ENCODE measurements around the gene POTEM. TPM values are rescaled to one million over a fixed set of nuclear protein-coding genes. Genes with fewer than 3 reads are reported as not detected.
"Not testable (repeated sequence)": the region's sequence is repeated elsewhere in the genome, so short reads cannot be mapped to it uniquely, and the experiment has no call there.

The POTEM gene
- total RNA-seq: not detected

DNA sequence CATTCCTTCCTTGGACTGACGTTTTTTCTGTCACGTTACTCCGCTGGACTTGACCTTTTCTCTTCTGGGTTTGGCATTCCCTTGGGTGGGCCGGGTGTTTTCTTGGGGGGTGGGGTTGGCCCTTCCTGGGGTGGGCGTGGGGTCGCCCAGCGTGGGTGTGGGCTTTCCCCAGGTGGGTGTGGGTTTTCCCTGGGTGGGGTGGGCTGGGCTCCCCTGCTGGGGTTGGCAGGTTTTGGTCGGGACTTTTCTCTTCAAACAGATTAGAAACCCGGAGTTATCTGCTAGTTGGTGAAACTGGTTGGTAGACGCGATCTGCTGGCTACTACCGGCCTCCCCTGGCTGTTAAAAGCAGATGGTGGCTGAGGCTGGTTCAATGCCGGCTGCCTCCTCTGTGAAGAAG, at the start of gene POTEM:
Gene POTEM, plus strand, starts transcription at position 301 of the 400 bp plus-strand sequence. Its CDS starts 52 bp downstream, at position 353.
- CTCF ChIA-PET, POLR2A ChIA-PET: not testable (repeated sequence)

DNA sequence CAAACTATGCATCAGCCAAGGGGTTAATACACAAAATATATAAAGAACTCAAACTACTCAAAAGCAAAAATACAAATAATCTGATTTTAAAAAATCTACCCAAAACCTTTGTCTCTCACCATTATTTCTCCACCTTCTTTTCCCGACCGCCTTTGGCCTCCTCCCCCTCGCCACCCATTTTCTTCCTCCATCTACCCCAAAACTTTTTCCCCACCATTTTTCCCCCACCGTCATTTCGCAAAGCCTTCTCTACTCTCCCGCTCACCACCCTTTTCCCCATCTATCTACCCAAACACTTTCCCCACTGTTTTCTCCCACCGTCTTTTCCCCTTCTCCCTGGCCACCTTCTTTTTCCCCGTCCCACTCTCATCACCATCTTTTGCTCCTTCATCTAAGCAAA, 48.9 kb upstream of the POTEM start:
- POLR2A ChIA-PET, CTCF ChIA-PET: not testable (repeated sequence)

DNA sequence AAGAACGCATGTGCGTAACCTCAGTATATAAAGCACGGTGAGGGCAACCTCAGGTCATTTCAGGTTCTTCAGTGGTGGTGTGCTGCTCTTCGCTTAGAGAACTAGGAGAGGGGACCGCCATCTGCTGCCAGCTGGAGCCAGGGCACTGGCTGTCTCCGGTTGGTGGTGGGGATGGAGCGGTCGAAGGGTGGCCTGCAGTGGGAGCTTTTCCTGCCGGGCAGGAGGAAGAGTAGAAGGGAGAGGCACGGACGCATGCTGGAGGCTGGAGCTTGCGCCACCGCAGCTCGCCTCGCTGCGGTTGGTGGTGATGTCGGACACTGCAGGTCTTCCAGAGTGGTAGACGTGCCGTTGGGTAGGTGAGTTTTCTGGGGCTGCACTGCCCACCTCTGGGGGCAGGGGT, 47.2 kb upstream of the POTEM start:
- POLR2A ChIA-PET, CTCF ChIA-PET: not testable (repeated sequence)

DNA sequence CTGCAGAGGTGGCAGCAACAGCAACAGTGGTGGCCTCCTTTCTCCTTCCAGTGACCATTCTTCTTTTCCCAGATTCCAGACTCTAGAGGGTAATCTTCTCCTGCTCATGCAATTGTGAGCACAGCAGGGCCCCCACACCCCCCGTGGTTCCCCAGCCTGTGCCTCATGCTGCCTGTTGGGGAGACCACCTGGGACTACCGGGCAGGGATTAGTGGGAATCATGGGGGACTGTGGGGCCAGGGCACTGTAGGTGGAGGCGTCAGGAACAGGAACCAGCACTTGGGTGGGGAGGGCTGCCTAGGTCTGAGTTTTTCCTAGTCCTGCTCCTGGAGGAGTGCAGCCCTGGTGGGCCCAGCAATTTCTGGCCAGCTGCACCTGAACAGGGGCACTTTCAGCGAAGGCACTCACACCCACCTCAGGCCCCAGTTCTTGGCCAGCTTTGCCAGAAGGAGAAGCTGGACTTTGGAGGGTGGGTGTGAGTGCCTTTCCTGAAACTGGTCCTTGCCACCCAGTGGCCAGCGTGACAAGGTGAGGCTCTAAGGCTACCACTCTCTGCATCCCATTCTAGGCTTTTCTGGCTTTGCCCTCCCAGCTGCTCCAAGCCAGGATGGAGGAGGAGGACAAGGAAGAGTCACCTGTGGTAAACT, 46.1 kb upstream of the POTEM start:
- POLR2A ChIA-PET, CTCF ChIA-PET: not testable (repeated sequence)

DNA sequence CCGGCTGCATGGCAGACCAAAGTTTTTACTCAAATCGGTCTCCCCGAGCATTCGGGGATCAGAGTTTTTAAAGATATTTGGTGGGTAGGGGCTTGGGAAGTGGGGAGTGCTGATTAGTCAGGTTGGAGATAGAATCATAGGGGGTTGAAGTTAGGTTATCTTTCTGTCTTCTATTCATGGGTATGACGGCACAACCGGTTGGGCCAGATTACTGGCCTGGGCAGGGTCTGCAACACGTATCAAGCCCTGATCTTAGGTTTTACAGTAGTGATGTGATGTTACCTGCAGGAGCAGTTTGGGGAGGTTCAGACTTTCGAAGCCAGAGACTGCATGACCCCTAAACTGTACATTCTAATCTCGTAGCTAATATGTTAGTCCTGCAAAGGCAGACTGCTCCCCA, 30.4 kb upstream of the POTEM start:
- CTCF ChIA-PET, POLR2A ChIA-PET: not testable (repeated sequence)

DNA sequence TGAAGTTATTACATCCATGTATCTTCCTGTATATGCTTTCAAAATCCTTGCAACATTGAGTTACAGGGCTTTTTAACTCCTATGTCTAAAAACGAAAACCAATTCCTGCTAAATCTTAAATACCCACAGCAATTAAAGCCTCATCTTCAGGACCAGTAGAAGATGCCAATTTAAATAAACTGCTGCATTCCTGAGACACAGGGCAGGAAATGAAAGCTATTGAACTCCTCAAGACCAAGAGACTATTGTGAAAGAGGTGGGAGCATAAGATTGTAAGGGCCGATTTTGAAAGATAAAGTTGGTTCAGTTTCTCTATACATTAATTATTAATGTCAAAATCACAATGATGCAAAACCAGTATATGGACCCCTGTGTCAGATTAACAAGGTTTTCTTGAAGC, 28.5 kb upstream of the POTEM start:
- POLR2A ChIA-PET: not testable (repeated sequence)

DNA sequence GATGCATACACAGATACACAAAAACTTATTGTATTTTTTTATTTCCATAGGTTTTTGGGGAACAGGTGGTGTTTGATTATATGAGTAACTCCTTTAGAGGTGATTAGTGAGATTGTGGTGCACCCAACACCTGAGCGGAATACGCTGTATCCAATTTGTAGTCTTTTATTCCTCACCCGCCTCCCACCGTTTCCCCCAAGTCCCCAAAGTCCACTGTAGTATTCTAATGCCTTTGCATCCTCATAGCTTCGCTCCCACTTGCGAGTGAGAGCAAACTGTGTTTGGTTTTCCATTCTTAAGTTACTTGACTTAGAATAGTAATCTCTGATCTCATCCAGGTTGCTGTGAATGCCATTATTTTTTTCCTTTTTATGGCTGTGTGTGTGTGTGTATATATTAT, 17.3 kb upstream of the POTEM start:
- POLR2A ChIA-PET, CTCF ChIA-PET: not testable (repeated sequence)

More for the DNA sequence above, 28.5 kb upstream of the POTEM start:
- CTCF ChIA-PET: not testable (repeated sequence)

DNA sequence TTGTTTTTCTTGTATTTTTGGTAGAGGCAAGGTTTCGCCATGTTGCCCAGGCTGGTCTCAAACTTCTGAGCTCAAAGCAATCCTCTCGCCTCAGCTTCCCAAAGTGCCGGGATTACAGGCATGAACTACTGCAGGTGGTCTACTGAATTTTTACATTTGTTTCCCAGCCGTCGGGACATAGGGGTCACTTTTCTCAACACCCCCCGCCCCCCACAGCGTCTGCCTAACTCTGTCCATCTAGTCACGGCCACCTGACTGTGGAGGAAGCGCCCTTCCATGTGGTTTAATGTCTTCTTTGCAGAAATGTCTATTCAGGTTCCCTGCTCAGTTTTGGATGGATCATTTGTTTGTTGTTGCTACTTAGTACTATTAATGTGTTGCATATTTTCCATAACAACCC, 14.1 kb upstream of the POTEM start:
- POLR2A ChIA-PET, CTCF ChIA-PET: not testable (repeated sequence)

DNA sequence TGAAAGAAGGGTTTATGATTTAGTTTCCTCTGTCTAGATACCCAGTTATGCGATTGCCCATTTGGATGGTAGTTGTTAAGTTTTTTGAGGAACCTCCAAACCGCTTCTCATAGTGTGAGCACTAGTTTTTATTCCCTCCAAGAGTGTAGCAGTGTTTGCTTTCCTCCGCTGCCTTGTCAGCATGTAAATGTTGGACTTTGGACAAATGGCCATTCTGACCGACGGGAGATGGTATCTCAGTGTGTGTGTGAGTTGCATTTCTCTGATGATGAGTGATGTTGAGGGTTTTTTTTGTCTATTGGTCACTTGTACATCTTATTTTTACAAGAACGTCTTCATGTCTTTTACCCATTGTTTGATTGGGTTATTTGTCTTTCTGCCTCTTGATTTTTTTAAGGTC, 11.4 kb upstream of the POTEM start:
- CTCF ChIA-PET: not testable (repeated sequence)

DNA sequence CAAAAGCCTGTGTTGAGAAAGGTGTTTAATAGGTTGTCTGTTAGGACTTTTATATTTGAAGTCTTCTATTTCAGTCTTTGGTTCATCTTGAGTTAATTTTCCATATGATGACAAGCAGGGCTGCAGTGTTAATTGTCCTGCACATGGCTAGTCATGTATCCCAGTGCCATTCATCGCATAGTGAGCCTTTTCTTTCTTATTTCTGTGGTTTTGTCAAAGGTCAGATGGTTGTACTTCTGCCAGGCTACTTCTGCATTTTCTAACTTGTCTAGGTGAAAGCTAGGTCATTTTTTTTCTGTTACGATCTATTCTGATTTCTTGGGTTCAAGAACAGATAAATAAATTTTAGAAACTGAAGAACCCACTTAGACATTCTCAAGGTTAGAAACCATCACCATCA, 5.7 kb upstream of the POTEM start:
- POLR2A ChIA-PET, CTCF ChIA-PET: not testable (repeated sequence)

More for the DNA sequence above, 11.4 kb upstream of the POTEM start:
- POLR2A ChIA-PET: not testable (repeated sequence)

DNA sequence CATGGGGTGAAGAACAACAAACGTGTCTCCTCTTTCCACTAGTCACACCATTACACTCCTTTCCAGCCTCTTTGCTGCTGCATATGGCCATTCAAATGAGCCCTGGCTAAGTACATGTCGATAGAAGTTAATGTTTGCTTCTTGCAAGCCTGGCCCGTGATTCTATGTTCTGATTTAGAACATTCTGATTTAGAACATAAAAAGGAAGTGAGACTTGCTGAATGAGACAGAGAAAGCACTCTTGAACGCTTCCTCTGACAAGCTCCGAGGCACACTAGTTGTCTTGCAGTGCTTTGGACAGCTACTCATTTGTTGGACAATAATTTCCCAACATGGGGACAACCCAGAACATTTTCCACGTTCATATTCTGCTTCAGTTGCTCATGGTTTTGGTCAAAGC, 5.1 kb upstream of the POTEM start:
- POLR2A ChIA-PET, CTCF ChIA-PET: not testable (repeated sequence)

DNA sequence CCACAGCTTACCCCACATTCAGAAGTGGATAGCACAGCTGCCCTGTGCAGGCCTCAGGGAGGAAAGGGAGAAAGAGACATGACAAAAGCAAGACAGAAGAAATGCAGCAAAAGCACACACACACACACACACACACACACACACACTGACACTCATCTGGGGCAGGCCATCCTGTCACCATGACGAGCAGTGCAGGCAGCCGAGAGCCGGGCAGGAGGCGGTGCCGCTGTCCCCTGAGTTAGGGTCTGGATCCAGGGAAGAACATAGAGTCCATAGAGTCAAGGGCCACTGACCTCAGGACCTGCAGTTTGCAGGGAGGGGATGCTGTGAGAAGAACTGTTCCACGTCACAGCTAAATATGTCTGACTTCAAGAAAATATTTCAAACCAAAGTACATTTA, 4.0 kb upstream of the POTEM start:
- CTCF ChIA-PET, POLR2A ChIA-PET: not testable (repeated sequence)

DNA sequence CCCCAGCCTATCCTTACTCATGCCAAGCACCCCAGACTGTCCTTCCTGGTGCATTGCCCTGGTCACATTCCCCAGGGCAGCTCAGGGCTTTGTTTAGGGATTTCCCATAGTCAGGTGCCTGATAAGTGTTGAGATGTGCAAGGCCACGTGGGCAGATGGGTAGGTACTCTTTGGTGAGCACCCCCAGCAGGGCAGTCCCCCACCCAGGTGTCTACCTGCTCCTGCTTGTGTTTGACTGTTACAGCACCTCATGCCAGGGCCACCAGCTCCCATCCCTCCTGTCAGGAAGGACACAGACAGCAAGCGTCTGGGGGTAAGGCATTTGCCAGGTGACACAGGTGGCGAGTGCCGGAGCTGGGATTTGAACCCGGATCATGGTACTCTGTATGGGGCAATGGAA, 2.4 kb upstream of the POTEM start:
- POLR2A ChIA-PET, CTCF ChIA-PET: not testable (repeated sequence)

DNA sequence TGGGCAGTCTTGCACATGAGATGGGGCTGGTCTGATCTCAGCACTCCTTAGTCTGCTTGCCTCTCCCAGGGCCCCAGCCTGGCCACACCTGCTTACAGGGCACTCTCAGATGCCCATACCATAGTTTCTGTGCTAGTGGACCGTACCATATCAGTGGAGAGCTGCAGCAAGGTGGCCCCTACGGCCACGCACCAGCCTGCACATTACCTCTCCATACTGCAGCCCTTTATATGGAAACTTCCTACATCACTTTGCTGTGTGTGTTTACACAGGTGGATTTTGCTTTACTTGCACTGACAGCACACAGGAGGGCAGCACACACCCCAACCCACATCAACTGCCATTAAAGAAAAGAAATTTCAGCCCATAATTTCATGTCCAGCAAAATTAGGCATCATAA, 35.3 kb downstream of the POTEM start:
- CTCF ChIA-PET, POLR2A ChIA-PET: not testable (repeated sequence)

DNA sequence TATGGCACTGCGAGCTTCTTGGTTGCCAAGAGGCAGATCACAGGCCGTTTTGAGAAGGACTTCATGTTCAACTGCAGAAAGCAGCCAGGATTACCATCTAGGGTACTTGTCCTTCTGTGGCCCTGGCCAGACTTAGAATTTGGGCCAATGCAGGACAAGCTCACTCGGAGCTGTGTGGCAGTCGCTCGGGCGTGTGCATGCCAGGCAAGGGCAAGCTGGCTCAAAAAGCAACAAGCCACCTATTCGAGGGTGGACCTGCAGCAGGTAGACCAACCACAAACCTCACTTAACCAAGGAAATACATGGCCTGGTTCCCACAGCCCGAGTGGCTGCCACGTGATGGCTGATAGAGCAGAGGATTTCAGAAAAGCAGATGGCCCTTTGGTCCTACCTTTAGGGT, 39.3 kb downstream of the POTEM start:
- CTCF ChIA-PET: not testable (repeated sequence)

DNA sequence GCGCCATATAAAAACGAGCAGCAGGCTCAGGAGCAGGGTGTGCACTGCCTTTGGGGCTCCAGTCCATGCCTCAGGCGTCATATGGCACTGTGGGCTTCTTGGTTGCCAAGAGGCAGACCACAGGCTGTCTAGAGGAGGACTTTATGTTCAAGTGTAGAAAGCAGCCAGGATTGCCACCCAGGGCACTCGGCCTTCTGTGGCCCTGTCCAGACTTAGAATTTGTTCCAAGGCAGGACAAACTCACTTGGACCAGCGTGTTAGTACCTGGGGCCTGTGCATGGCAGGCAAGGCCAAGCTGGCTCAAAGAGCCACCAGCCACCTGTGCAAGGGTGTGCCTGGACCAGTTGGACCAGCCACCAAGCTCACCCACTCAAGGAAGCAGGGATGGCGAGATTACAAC, 40.4 kb downstream of the POTEM start:
- CTCF ChIA-PET: not testable (repeated sequence)

More for the DNA sequence above, 39.3 kb downstream of the POTEM start:
- POLR2A ChIA-PET: not testable (repeated sequence)

DNA sequence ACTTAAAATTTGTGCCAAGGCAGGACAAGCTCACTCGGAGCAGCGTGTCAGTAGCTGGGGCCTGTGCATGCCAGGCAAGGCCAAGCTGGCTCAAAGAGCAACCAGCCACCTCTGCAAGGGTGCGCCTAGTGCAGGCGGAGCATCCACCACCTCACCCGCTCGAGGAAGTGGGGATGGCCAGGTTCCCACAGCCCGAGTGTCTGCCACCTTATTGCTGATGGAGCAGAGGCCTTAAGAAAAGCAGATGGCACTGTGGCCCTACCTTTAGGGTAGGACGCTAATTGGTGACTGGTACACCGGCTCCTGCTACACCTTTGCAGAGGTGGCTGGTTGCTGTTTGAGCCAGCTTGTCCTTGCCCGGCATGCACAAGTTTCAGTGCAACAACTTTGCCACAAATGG, 43.8 kb downstream of the POTEM start:
- CTCF ChIA-PET: not testable (repeated sequence)

More for the DNA sequence above, 40.4 kb downstream of the POTEM start:
- POLR2A ChIA-PET: not testable (repeated sequence)

DNA sequence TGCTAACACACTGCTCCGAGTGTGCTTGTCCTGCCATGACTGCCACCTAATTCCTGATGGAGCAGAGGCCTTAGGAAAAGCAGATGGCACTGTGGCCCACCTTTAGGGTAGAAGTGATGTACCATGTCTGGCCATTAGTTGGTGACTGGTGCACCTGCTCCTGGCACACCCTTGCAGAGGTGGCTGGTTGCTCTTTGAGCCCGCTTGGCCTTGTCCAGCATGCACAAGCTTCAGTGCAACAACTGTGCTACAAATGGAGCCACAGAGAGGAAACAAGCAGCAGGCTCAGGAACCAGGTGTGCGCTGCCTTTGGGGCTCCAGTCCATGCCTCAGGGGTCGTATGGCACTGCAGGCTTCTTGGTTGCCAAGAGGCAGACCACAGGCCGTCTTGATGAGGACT, 44.5 kb downstream of the POTEM start:
- CTCF ChIA-PET, POLR2A ChIA-PET: not testable (repeated sequence)

More for the DNA sequence above, 43.8 kb downstream of the POTEM start:
- POLR2A ChIA-PET: not testable (repeated sequence)

DNA sequence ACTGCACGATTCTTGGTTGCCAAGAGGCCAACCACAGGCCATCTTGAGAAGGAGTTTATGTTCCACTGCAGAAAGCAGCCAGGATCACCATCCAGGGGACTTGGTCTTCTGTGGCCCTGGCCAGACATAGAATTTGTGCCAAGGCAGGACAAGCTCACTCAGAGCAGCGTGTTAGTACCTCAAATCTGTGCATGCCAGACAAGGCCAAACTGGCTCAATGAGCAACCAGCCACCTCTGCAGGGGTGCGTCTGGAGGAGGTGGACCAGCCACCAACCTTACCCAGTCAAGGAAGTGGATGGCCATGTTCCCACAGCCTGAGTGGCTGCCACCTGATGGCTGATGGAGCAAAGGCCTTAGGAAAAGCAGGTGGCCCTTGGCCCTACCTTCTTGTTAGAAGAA, 48.0 kb downstream of the POTEM start:
- POLR2A ChIA-PET, CTCF ChIA-PET: not testable (repeated sequence)

DNA sequence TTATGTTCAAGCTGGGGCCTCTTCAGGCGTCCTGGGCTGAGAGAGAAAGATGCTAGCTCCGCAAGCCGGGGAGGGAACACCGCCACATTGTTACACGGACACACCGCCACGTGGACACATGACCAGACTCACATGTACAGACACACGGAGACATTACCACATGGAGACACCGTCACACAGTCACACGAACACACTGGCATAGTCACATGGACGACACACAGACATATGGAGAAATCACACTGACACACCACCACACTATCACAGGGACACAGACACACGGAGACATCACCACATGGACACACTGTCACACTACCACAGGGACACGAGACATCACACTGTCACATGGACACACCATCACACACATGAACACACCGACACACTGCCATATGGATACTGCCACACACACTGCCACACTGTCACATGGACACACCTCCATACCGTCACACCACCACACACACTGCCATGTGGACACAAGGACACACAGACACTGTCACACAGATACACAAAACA, 57.9 kb downstream of the POTEM start:
- POLR2A ChIA-PET, CTCF ChIA-PET: not testable (repeated sequence)

DNA sequence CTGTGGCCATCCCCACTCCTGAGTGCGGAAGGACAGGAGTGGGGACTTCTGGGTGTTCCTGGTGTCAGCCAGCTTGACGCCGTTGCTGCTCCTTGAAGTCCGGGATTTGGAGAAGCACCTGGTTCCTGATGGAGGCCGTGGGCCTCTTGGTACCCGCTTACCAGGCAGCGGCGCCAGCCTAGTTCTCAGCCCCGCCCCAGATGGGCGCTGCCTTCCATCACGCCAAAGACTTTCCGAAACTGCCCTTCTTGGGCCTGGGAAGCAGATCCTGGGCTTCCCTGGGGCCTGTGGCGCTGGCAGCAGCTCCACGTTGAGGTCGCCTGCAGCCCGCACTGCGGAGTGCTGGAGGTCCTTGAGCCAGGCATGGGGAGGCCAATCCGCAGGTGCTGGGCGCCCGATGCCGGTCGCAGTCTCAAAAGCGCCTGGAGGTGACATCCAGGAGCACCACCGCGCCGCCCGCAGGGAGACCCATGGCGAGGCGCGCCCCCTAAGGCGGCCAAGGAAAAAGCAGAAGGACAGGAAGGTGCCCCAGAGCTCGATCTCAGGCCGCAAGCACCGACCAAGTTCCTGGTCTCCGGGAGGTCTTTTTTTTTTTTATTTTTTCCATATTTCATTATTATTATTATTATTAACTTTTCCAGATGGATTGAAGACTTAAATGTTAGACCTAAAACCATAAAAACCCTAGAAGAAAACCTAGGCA, 59.6 kb downstream of the POTEM start:
- POLR2A ChIA-PET, CTCF ChIA-PET: not testable (repeated sequence)

DNA sequence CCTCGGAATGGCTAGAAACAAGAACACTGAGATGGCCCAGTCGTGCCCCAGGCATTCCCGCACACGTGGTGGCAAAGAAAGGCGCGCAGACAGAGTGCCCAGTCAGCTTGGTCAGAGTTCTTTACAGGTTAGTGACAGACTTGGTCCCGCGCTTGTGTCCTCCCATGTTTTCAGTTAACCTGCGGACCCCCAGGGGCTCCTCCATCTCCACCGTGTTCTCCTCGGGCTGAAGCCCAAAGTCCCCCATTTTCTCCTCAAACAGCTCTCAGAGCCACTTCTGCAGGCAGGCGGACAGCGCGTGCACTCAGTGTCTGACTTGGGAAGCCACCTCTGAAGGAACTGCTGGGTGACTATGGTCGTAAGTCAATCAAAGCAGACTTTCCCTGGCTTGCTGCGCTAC, 60.7 kb downstream of the POTEM start:
- CTCF ChIA-PET, POLR2A ChIA-PET: not testable (repeated sequence)

Data from activated CD8-positive, alpha-beta memory T cell treated with anti-CD3 and anti-CD28 coated beads for 36 hours (primary cell).